Occipital lobe (tissue), 2 donors: ENCODE measurements around the gene FSTL4. TPM values are rescaled to one million over a fixed set of nuclear protein-coding genes. Genes with fewer than 3 reads are reported as not detected.

ENCODE experiments used
- DNase-seq: peaks from one replicate; lab custom pipeline; 2025; lab: John Stamatoyannopoulos, UW
- total RNA-seq: library from RNA; depleted of rRNA; stranded (reverse); fragments of >200 nt; gene quantifications from one replicate; pipeline ENCODE4 v1.2.3, GENCODE V29; 2014

The FSTL4 gene
- total RNA-seq, 1 donor from 2014 or later = 0.62 TPM

DNA sequence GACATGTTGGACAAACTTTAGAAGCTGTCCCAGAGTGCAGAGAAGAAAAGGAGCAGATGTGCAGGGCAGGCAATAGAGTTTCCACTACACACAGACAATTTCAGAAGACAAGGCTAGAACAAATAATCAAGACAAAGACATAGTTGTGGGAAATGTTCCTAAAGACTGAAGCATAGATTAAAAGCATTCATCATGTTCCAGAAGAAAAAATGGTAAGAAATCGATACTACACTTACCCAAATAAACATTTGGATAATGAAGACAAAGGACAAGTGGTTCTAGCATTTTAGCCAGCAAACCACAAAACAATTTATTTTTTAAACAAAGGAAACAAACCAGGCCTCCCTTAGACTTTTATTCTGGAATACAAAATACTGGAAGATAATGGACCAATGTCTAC, 97.9 kb downstream of the FSTL4 start:
- no peak for DNase-seq

DNA sequence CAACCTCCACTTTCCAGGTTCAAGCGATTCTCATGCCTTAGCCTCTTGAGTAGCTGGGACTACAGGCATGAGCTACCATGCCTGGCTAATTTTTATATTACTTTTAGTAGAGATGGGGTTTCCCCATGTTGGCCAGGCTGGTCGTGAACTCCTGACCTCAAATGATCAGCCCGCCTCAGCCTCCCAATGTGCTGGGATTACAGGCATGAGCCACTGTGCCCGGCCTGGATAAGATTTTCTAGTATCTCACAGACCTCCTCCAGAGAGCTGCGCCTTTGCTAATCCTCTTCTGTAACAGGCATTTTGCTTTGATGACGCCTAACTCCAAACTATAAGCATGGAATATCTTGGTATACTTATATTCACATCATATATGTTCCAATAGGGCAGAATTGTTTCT, 99.4 kb downstream of the FSTL4 start:
- DNase-seq = no peak

DNA sequence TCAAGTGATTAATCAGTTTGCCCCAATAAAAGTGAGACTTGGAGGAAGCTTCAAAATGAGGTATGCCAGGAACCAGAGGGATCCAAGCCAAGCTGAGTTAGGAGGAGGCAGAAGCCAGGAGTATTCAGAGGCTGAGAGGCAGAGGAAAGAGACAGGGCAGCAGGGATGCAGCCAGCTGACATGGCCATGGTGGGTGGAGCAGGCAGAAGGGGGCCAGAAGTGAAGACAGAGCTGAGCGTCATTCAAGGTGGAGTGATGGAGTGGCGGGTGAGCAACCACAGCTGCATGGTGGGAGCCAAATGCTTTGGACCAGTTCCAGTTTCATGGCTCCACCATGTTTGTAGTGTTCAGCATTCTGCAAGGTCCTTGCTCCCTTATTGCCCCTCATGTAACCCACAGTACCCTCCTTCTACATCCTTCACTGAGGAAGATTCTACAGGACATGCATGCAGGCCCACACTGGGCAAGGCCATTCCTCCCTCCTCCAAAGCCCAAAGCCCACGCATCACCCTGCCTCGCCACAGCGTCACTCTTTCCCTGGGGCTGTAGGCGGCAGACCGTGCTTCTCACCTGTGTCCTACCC, 100.6 kb downstream of the FSTL4 start:
- no peak for DNase-seq

DNA sequence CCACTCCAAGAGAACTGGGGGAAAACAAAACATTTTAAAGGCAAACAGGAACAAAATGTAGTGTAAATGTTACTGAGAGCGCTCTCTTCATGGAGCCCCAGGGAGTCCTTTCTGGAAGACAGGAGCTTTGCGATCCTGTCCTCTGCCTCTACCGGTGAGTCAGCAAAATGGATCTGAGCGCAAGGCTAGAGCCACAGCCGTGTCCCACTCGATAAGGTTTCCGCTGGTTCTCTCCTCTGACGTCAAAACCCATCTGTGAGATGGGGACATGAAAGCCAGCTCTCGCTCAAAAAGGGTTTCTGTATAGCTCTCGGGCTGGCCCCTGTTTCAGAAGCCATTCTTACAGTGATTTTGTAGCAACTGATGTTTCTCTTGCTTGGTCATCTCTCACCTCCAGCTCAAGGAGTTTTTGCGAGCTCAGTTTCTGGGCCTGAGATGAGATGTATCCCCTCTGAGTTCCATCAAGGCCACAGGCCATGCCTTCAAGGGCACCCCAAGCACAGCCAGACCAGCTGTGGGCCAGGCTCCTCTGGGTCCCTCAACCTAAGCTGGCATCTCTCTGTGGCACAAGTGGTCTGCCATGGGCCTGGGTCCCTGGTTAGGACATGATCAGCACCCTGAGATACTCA, 101.6 kb downstream of the FSTL4 start:
- no peak for DNase-seq

GRCh38 chr5:133509742-133510079, 102.6 kb downstream of the FSTL4 start:
- no peak for DNase-seq

- no peak for DNase-seq
These were observed 103.2 kb downstream of the FSTL4 start for GRCh38 chr5:133508845-133509741.

DNA sequence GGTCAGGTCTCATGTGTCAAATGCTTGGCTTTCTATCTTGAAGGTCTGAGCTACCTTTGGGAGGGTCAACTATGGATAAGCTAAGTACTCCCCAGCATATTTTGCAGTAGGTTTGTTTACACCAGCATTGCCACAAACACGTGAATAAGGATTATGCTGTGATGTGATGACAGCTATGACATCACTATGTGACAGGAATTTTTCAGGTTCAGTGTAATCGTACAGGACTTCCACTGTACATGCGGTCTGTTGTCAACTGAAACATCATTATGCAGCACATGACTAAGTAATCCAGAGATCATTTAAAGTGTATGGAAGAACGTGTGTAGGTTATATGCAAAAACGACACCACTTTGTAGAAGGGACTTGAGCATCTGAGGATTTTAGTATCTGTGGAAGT, 104.0 kb downstream of the FSTL4 start:
- DNase-seq = no peak

- DNase-seq = no peak
These were observed 106.2 kb downstream of the FSTL4 start for GRCh38 chr5:133506181-133506580.

DNA sequence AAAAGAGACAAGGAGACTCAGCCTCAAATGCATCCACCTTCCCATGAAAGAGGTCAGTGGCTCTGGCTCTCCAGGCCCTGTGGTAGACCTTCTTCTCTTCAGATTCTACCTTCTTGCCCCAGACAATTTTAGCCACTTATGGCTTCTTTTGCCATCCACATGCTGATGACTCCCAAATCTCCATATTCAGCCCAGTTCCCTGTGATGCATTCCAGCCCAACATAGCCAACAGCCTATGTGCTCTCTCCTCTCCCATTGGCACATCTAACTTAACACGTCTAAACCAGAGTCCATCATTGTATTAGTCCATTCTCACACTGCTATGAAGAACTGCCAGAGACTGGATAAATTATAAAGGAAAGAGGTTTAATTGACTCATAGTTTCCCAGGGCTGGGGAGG, 108.8 kb downstream of the FSTL4 start:
- DNase-seq = no peak

DNA sequence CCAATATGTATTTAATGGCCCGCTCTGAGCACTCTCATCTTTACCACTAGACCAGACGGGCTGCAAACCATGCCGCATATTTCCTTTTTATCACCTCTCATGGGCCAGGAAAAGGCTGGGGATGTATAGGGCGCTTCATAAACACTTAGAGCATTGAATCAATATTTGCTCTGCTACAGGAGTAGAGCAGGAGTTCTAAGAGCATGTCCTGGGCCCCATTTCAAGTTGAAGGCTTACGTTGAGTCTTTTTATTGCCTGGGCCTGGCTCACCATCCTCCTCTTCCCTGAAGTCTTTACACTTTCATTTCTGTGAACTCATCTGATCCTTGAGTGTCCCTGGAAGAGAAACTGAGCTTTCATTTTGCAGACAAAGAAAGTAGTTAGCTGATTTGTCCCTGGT, 112.4 kb downstream of the FSTL4 start:
- DNase-seq = no peak

DNA sequence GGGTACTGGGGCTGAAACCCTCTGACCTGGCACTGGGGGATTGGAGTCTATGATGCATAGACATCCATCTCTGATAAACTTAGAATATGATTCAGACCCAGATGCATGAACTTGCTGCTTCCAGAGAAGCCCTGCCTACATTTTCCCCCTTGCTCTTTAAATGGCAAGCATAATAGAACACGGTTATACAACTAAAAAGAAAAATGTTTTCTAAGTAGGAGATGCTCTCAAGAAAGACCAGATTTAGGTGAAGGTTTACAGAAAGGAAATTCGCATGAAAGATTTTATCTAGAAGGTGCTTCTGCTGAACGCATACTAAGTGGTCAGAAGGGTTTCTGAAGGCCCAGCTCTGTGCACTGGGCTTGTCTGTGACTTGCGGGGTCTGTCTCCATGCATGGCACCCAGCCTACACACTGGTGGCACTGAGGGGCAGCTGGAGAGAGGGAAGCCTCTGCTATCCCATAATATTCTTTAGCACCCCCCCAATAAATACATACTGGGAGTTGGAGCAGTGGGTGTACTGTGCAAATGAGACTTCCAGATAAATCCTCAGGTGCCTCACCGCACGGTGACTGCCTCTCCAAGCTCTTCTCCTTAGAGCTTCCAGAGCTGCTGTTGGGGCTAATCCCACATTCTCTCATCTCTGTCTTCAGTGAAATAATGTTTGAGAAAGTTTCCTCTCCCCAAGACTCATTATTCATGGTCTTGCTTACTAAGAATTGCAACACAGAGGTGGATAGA, 114.6 kb downstream of the FSTL4 start:
- no peak for DNase-seq

- no peak for DNase-seq
These were observed 115.7 kb downstream of the FSTL4 start for GRCh38 chr5:133496631-133497030.

GRCh38 chr5:133494923-133495246, 117.5 kb downstream of the FSTL4 start:
- no peak for DNase-seq

- DNase-seq = no peak
These were observed 118.0 kb downstream of the FSTL4 start for GRCh38 chr5:133494232-133494922.

DNA sequence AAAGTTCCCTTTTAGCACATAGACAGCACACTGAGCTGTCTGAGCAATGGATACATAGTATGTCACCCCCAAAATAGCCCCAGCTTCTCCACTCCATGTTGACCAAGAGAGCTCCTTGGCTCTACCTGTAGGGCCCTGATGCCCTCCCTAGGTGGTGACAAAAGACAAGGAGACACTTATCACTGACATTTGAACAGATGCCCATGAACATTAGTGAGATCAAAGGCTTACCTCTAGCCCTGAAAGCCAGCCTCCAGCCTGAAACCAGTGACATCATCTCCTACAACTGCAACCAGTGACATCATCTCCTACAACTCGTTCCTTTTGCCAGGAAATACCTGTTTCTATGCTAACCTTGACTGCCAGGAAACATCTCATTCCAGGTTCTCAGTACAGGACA, 122.7 kb downstream of the FSTL4 start:
- no peak for DNase-seq

GRCh38 chr5:133487093-133487492, 125.2 kb downstream of the FSTL4 start:
- no peak for DNase-seq

DNA sequence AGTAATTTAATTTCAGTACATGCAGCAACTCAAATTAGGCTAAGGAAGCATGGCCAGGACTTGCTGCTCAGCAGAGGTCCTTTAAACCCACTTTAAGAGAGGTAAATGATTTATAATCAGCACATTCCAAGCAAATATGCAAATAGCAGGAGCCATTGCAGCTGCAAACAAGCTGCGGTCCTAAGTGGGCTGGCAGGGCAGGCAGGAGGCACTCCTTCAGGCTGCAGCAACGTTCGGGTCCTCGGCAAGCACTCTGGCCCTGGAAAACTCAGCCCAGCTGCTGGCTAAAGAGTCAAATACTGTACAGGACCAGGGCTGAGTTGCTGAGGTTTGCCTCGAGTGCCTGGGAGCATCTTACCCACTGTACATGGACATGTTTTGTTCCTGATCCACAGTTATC, 126.9 kb downstream of the FSTL4 start:
- no peak for DNase-seq

DNA sequence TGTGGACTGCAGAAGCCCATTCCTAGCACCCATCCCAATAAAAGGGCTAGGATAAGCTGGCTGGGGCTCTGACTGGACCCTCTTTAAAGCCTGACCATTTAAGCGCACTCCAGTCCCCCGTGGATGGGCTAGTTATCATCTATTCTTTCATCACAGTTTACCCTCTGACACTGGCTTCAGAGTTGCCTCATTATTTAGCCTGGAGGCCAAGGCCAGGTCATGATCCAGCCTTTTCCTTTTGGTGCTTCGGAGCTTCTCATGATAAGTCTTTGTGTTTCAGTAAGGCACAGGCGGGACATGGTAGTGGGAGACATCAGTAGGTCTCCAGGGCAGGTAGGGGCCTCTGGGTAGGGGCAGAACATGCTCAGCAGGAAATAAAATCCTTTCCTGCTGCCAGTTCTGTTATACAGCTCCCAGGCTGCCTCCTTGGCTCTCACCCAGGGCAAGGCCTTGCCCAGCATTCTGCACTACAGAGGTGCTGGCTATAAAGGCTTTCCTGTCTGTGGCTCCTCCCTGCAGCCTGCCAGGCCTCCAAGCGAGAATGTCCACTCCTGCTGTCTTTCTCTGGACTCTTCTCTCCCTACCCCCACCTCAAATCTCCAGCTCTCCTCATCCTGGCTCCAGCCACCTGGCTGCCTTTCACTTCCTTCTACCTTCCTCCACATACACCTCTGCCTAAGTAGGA, 128.8 kb downstream of the FSTL4 start:
- DNase-seq = no peak

GRCh38 chr5:133482028-133482427, 130.3 kb downstream of the FSTL4 start:
- DNase-seq = no peak

DNA sequence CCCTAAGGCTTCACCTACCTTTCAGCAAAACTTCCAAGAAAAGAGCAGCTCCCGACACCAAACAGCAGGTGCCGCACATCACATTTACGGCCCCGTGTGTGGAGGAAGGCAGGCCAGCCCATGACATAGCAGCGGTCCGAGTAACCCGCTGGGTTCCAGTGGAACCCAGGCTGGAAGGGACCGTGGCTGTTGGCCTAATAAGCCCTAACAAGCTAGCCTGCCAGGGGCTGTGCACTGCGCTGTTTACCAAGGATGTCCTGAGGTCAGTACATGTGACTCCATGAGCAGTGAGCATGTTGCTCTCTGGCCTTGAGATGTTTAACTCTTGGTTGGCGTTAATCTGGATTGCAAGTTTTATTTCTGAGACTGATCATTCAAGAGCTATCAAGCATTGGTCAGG, 131.5 kb downstream of the FSTL4 start:
- no peak for DNase-seq

DNA sequence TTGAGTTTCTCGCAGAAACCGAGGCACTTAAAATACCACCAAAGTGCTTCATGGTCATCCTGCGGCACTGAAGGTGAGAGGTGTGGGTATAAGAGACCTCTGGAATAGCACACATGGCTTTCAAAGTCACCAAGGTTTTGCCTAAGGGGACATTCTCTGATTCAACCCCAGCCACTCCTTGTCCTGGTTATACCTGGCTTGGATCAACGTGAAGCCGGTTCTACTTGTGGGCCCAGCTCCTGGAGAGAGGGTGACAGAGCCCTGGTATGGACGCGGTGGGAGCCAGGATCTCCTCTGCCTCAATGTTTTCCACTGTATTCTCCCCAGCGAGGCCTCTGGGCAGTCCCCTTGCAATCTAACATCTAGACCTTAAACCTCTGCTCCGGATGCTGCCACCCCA, 132.0 kb downstream of the FSTL4 start:
- no peak for DNase-seq
